Activated naive CD4-positive, alpha-beta T cell treated with anti-CD3 and anti-CD28 coated beads, Interleukin-2, amount 10 ng/mL, durations not matched to agents 7 days and 5 days (primary cell): ENCODE results near the gene PRSS56.
A peak's percentile ranks its signal among the peaks of the same experiment; 100 is the strongest.
"Not testable (repeated sequence)": the region's sequence is repeated elsewhere in the genome, so short reads cannot be mapped to it uniquely, and the experiment has no call there.

Experiments
- CTCF ChIA-PET: fragments of 350-600 bp; sonication (Branson Sonifier 250); formaldehyde crosslinking; loops from one replicate; lab custom pipeline; 2021; ENCODE audit warnings: antibody characterized with exemption; lab: Charles Lee
- DNase-seq: peaks from one replicate; pipeline ENCODE4 v3.0.0-alpha.2; 2020
- H3K27ac Mint-ChIP-seq: one replicate; pipeline ENCODE4 v1.8.0; 2021; ENCODE audit warnings: mild to moderate bottlenecking, moderate library complexity, mixed read lengths
- H3K27me3 Mint-ChIP-seq: one replicate; pipeline ENCODE4 v1.8.0; 2021; ENCODE audit warnings: mild to moderate bottlenecking, mixed read lengths
- H3K36me3 Mint-ChIP-seq: one replicate; pipeline ENCODE4 v1.8.0; 2021; ENCODE audit warnings: mixed read lengths
- H3K4me1 Mint-ChIP-seq: one replicate; pipeline ENCODE4 v1.8.0; 2021; ENCODE audit warnings: mixed read lengths
- H3K4me3 Mint-ChIP-seq: one replicate; pipeline ENCODE4 v1.8.0; 2021; ENCODE audit warnings: mild to moderate bottlenecking, moderate library complexity, mixed read lengths
- H3K9me3 Mint-ChIP-seq: one replicate; pipeline ENCODE4 v1.8.0; 2021; ENCODE audit warnings: mixed read lengths

PRSS56 gene

DNA sequence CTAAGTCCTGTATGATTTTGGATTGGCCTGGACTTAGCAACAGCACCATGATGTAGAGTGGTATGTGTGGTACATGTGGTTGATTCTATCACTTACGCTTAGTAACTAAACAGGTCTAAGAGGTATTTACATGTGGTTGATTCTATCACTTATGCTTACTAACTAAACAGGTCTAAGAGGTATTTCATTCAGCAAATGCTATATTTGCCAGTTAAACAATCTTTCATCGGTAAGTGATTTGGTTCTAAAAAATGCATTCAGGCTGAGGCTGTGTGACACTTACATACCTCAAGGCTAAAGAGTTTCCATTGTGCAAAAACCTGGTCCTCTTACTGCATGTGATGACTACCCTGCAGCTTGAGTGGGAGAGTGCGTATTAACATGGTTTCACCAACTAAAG is 43.4 kb downstream of the PRSS56 start:
- no peaks in the 10 kb centered on the region for H3K4me1 Mint-ChIP-seq
- H3K27ac Mint-ChIP-seq = no peak overlapping the region
- peaks cover 63% of the 10 kb centered on the region for H3K36me3 Mint-ChIP-seq
- H3K4me3 Mint-ChIP-seq = no peak overlapping the region
- CTCF ChIA-PET = interaction anchor here (1.1 kb wide), 1 partner anchor 10 kb away, joined by 3 read pairs; no protein-coding TSS in a partner anchor
- H3K9me3 Mint-ChIP-seq = no peaks in the 10 kb centered on the region
- DNase-seq = no peak
- H3K27me3 Mint-ChIP-seq = no peaks in the 10 kb centered on the region

DNA sequence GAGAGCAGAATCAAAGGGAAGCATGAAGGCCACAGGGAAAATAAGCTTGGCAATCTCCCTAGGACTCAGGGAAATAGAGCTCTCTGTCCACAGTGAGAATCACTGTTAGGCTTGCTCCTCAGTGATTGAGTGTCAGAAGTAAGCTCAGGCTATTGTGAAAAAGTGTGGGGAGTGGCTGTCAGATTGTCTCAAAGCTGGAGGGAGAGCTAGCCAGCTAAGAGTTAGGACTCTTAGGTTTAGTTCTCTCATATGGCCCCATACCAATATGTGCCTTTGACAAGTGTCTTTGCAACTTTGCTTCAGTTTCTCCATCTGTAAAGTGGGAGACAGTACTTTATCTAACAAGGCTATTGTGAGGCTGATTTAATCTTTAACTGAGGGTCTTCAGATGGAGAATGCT is 47.5 kb downstream of the PRSS56 start:
- Mint-ChIP-seq H3K4me3 (no peak overlapping the region), H3K36me3 (peaks cover 64% of the 10 kb centered on the region), H3K27ac (peak overlapping the region; percentile 4), H3K27me3 (no peaks in the 10 kb centered on the region), H3K9me3 (no peaks in the 10 kb centered on the region), H3K4me1 (no peaks in the 10 kb centered on the region)
- CTCF ChIA-PET = interaction anchor here (0.9 kb wide), 1 partner anchor 11 kb away, joined by 4 read pairs; no protein-coding TSS in a partner anchor
- no peak for DNase-seq

- DNase-seq = no peak
- no peaks in the 10 kb centered on the region for H3K9me3 Mint-ChIP-seq
- no peaks in the 10 kb centered on the region for H3K4me1 Mint-ChIP-seq
- CTCF ChIA-PET = no interaction called here
- peaks cover 64% of the 10 kb centered on the region for H3K36me3 Mint-ChIP-seq
- H3K27me3 Mint-ChIP-seq = no peaks in the 10 kb centered on the region
- no peak overlapping the region for H3K4me3 Mint-ChIP-seq
- no peak overlapping the region for H3K27ac Mint-ChIP-seq
Measured at GRCh38 chr2:232568161-232568560, 48.0 kb downstream of the PRSS56 start.

GRCh38 chr2:232569541-232569940 is 49.4 kb downstream of the PRSS56 start:
- H3K9me3 Mint-ChIP-seq = no peaks in the 10 kb centered on the region
- H3K36me3 Mint-ChIP-seq = peaks cover 60% of the 10 kb centered on the region
- no peaks in the 10 kb centered on the region for H3K4me1 Mint-ChIP-seq
- H3K4me3 Mint-ChIP-seq = no peak overlapping the region
- H3K27me3 Mint-ChIP-seq = no peaks in the 10 kb centered on the region
- H3K27ac Mint-ChIP-seq = peak overlapping the region; percentile 46
- no peak for DNase-seq
- CTCF ChIA-PET = interaction anchor here (0.7 to 1.1 kb wide), 3 partner anchors 36 to 60 kb away, joined by 3 read pairs; no protein-coding TSS in a partner anchor

DNA sequence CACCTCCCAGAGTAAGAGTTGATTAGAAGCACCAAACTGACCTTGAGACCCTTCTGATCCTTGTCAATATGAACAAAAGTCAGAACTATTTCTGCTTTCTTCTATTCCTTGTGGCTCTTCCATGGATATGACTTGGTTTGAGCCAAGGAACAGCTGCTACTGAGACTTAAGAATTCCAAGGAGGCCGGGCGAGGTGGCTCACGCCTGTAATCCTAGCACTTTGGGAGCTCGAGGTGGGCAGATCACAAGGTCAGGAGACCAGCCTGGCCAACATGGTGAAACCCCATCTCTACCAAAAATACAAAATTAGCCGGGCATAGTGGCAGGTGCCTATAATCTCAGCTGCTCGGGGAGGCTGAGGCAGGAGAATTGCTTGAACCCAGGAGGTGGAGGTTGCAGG is 50.3 kb downstream of the PRSS56 start:
- H3K36me3 Mint-ChIP-seq = peaks cover 58% of the 10 kb centered on the region
- CTCF ChIA-PET = interaction anchor here (1.0 kb wide), 1 partner anchor 42 kb away, joined by 3 read pairs; no protein-coding TSS in a partner anchor
- H3K4me1 Mint-ChIP-seq = not testable (repeated sequence)

DNA sequence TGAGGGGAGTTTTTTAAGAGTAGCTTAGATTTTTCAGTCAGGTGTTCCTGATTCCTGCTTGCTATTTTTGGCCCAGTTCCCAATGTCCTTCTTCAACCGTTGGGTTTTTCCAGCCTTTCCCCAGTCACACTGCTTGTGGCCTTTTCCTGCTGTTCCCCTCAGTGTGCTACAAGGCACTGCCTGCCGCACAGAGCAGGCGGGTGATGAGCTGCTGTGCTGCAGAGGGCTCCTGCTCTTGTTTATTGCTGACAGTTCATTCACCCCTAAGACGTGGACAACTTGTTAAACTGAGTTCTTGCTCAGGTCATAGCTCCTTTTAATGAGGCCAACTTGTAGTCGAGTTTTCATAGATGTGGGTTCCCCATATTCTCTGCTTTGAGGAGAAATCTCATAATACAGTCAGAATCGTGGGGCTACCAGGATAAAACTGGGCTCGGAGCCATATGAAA is 50.9 kb downstream of the PRSS56 start:
- H3K27ac Mint-ChIP-seq = no peak overlapping the region
- H3K4me1 Mint-ChIP-seq = no peaks in the 10 kb centered on the region
- H3K4me3 Mint-ChIP-seq = no peak overlapping the region
- no peak for DNase-seq
- peaks cover 55% of the 10 kb centered on the region for H3K36me3 Mint-ChIP-seq
- CTCF ChIA-PET = no interaction called here
- H3K9me3 Mint-ChIP-seq = no peaks in the 10 kb centered on the region
- H3K27me3 Mint-ChIP-seq = no peaks in the 10 kb centered on the region

More for the DNA sequence above, 50.3 kb downstream of the PRSS56 start:
- not testable (repeated sequence) for H3K27me3 Mint-ChIP-seq, H3K4me3 Mint-ChIP-seq, DNase-seq, H3K9me3 Mint-ChIP-seq
- H3K27ac Mint-ChIP-seq = peak overlapping the region; percentile 37

DNA sequence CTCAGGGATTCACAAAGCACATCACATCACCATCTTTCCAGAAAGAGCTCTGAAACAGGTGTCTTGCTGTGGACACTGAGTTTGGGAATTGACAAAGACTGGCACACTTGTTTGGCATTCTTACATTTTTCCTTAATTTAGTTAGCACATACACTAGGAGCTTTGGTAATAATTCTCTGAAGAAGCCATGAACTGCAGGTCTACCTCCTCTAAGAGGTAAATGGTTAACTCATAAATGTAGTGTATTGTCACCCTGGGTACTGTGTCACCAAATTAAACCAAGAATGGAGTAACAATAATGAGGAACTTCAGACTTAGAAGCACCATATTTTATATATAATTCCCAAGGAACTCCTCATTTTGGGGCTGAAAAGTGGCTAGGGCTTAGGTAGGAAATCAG is 52.9 kb downstream of the PRSS56 start:
- DNase-seq = no peak
- peaks cover 43% of the 10 kb centered on the region for H3K36me3 Mint-ChIP-seq
- H3K27ac Mint-ChIP-seq = no peak overlapping the region
- CTCF ChIA-PET = no interaction called here
- H3K27me3 Mint-ChIP-seq = no peaks in the 10 kb centered on the region
- no peak overlapping the region for H3K4me3 Mint-ChIP-seq
- no peaks in the 10 kb centered on the region for H3K9me3 Mint-ChIP-seq
- H3K4me1 Mint-ChIP-seq = no peaks in the 10 kb centered on the region

DNA sequence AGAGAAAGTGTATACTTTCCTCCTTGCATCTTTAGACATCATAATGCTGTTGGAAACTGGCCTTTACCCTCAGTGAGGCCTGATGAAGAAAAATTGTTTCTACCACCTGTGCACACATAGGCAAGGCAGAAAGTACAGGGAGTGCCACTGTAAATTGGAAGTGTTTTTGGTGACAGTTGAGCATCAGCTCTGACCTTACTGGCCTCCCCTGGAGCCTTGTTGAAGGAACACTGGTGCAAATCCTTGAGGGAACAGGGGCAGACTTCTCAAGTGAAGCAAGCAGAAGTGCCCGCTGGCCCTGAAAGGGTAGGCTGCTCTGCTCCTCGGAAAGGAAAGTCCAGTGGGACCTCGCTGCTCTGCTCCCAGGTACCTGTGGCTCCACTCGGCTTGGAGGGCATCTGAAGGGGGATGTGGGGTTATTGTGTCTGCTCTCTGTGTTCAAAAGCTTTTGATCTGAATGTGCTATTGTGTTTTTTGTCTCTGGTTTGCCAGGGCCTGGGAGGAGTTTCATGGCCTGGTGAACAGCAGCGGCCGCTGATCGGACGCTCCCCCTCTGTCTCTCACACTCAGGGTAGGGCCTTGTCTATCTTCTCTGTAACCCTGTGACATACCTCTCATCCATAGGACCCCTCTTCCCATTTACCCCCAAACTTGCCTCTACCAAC is 53.7 kb downstream of the PRSS56 start:
- Mint-ChIP-seq H3K4me1 (no peaks in the 10 kb centered on the region), H3K4me3 (no peak overlapping the region), H3K27ac (peak overlapping the region; percentile 67), H3K36me3 (peaks cover 36% of the 10 kb centered on the region), H3K9me3 (no peaks in the 10 kb centered on the region), H3K27me3 (no peaks in the 10 kb centered on the region)
- DNase-seq = no peak
- CTCF ChIA-PET = no interaction called here

DNA sequence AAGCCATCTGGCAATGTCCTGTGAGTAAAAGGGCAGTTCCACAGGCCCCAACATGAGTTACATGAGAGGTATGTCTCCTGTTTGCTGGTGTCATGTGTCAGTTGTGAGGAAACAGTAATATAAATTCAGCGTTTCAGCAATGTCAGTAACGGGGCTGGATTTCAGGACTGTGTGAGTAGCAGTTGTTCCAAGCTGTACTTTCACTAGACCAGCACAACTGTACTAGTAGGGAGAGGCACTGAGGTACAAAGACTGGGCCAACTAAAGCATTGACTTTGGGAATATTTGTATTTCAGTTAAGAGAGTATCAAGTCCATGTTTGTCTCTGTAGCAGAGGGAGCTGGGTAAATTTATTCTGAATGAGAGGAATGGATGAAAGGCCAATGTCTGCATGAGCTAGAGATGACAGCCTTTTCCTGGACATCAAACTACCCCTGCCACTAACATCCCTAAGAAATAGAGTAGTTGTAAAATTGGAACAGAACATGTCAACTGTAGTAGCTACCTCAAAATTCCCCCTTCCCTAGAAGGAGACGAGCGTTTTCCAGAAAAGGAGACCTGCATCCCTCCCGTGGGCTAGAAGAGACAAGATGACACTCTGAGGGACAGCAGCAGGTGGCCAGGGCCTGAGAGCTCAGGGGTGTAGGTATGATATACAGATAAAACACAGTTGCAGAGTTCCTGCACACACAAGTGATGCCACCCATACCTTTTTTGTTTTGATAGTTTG is 54.7 kb downstream of the PRSS56 start:
- H3K36me3 Mint-ChIP-seq = peaks cover 27% of the 10 kb centered on the region
- no peak for DNase-seq
- no peaks in the 10 kb centered on the region for H3K27me3 Mint-ChIP-seq
- no peaks in the 10 kb centered on the region for H3K9me3 Mint-ChIP-seq
- peaks cover 4% of the 10 kb centered on the region for H3K4me1 Mint-ChIP-seq
- CTCF ChIA-PET = no interaction called here
- H3K27ac Mint-ChIP-seq = no peak overlapping the region
- no peak overlapping the region for H3K4me3 Mint-ChIP-seq
